GM19351 (cell line): ENCODE results near the gene UMAD1.

Experiments used
- ATAC-seq: cut with Tn5 transposase; IDR thresholded peaks from one replicate; pipeline ENCODE4 v1.9.1; 2021; ENCODE audit warnings: mild to moderate bottlenecking, moderate library complexity; ENCODE audit not compliant: unreplicated experiment

Gene UMAD1

DNA sequence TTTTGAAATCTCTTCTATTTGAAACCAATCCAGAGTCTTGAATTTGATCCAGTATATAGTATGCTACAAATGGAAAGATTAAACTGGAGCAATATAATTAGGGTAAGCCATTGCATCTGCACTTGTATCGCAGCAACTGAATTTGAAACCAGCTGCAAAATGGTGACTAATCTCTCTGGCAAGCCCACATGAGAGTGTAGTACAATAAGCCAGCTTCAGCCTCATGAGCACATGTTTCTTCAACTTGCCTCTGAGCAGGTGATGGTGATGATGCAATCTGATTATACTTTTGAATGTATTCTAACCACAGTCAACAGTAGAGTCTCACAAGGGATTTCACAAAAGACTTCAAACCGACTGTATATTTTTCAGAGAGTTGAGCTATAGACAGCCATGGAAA, 78.7 kb downstream of the UMAD1 start:
- ATAC-seq = peak; percentile 98

DNA sequence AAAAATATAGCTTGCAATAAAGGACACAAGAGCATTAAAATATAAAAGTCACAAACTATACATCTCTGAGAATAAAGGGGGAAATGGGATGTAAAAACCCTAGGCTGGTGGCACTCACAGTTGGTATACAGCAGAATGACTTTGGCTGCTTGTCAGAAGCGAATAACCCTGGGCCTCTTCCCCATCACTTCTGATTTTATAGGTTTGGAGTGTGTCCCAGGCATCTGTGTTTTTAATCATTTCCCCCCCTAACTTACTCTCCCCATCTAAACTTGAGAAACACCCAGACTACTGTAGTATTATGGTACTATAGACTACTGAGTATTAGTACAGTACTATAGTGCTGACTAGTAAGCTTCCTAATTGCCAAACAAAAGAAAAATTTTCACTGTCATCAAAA, 79.6 kb downstream of the UMAD1 start:
- no peak for ATAC-seq

DNA sequence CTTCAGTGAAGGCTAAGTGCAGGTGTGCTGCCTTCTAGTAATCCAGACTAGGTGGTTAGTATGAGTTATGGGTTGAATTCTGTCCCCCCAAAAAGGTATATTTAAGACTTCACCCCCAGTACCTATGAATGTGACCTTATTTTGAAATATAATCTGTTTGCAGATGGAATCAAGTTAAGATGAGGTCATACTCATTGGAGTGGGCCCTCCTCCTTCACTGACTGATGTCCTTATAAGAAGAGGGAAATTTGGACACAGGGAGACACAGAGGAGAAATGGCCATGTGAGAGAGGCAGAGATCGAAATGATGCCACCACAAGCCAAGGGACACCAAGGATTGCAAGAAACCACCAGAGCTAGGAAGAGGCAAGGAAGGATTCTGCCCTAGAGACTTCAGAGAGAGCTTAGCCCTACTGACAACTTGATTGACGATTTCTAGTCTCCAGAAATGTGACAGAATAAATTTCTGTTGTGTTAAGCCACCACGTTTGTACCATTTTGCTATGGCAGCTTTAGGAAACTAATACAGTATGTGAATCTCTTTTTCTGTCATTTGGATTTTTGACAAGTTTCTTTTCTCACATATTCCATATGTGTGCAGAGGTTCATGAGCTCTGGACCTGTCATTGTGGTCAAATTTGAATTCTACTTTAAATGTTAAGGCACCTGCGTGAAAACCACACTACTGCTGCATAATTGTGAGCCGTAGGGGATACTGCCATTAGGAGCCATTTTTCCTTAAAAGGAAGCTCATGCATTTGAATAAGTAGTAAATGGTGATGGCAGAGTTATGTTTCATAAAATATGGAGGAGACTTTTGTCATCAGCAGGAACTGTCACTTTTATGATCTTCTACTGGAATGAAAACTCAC, 80.4 kb downstream of the UMAD1 start:
- no peak for ATAC-seq

DNA sequence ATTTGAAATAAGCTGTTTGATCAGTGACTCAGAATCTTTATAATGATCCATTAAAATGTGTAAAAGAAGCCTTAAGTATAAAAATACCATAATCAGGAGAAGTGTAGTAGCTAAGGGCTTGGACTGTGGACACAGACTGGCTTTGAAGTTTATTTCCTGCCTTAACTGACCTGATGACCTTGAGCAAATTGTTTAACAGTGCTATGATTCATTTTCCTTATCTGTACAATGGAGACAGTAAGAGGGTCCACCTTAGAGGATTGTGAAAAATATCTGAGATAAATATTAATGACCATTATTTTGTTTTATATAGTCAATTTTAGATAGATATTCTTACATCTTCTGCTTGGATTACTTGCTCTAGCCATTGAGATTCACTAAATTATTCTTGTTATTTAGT, 91.2 kb downstream of the UMAD1 start:
- no peak for ATAC-seq

DNA sequence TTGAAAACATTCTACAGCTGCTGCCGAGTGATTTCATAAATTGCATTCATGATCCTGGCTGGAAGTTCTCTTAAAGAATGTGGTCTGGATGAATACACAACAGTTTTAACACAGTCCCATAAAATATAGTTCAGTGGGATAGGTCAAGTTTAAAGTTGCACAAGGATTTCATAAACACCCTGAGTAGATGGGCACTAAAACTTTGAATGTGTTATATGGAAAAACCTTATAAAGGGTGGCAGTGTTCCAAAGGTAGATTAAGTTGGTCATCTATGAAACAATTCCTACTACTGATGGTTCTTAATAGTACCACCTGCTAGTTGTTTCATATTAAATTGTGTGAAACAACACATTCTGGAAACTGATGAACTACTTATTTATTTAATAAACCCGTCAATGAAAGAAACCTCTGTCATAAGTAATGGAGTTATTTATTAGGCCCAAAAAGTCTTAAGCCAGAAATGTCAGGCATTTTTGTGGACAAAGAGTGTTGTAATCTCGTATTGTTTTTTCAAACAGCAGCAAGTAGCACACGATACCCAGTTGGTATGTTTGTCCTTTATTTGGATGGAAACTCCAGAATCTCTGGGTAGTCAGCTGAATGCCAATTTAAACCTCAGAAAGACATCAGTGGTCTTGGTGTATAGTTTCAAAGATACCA, 92.2 kb downstream of the UMAD1 start:
- no peak for ATAC-seq

DNA sequence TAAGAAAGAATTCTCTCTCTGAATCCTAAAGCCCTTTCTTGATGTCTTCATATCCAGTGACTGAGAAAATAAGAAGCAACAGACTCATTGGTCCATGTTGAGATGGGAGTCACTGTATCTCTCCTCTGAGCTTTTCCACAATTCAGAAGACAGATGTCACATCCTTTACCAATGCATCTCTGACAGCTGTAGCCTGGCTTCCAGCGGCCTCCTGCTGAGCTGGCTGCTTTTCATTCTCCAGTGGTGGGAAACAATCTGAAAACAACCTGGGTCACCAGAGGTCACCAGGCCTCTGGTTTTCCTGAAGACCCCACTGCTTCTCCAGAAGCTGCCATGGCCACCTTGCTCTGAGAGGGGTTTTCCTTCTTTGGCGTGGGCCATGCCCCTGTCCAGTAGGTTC, 96.1 kb downstream of the UMAD1 start:
- ATAC-seq = no peak

DNA sequence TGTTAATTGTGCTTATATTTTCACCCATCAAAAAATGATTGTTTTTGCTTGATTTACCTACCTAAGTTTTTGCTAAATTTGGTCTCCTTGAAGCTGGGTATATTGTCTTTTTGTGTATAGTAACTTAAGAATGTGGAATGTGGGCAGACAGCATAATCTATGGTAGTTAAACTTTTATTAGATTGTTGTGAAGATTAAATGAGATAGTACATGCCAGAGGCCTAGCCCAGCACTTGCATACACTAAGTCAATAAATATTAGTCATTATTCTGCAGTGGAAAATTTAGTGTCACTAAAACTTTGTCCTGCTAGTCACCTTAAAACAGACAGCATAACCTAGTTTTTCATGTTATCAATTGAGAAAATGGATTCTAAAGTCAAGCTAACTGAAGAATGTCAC, 97.1 kb downstream of the UMAD1 start:
- ATAC-seq = no peak

DNA sequence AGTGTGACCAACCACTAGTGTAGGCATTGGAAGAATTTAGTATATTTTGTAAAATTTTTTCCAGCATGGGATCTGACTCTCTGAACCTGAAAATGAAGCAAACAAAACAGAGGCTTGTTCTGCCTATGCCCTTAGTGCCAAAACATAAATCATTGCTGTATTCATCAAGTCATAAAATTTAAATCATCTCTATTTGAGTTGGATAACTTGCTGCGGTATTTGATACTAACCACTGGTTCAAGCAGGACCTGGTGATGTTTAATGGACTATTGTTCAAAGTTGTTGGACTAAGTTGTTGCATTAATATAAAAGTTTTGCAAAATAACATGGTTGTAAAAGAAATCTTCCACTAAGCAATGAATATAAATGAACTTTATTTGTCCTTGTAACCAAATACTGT, 97.6 kb downstream of the UMAD1 start:
- ATAC-seq = no peak

DNA sequence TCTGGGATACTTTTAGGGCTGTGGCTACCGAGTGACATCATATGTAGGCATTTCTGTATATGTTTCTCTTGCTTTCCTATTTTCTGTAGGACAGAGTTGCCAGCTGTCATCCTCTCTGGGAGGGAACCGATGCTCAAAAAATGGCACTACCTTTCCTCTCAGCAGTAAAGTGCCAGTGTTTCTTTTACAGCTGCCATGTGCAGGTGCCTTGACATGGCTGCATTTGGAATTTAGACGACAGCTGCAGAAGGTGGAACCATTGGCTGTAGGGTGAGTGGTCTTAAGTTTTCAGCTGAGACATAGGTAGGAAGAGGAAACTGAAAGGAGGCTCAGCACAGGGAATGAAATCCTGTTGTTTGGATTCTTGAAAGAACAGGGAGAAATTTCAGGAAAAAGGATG, 98.1 kb downstream of the UMAD1 start:
- ATAC-seq = no peak

DNA sequence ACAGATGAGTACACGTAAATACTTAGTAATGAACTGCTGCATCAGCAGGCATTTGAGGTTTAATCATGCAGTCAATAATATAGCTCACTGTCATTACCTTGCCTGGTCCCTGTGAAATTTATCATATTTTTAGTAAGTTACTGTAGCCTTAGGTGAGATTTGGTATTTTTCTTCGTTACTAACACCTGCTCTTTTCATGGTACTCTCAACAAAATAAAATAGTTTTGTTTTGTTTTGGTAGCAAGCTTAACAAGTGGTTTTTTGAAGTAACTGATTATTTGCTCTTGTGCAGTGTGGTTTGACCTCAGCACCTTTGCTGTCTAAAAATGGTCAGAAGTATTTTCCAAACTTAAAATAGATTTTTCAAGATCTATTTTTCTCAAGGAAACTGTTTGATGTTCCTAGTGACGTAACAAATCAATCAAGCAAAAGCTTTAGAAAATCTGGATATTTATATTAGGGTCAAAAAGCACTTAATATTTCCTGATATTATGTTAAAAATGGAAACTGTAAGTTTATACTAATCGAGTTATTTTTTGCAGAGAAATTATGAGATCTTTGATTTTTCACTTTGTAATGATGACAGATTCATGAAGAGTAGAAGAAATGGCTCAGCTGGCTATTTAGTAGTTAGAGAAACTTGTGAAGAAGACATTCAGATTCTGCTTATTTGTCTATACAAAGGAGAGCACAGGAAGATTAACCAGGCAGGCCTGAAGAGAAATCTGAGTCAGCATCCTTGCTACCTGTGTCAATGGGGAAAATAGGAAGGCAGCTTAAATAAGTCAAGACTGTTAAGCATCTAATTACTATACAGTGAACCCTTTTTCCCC, 98.9 kb downstream of the UMAD1 start:
- ATAC-seq = no peak

DNA sequence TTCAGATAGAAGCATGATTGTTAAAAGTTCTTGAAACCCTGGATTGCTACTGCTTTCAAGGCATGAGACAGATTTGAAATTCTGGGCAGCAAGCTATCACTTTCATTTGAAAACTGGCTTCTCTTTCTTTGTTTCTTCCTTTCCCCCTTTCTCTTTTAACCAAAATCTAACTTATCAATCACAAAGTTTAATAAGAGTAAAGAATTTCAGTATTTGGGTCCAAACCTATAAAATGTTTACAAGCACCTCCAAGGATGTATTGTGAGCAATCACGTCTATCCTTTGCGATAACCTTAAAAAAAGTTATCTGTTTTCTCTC, 99.4 kb downstream of the UMAD1 start:
- ATAC-seq = no peak

DNA sequence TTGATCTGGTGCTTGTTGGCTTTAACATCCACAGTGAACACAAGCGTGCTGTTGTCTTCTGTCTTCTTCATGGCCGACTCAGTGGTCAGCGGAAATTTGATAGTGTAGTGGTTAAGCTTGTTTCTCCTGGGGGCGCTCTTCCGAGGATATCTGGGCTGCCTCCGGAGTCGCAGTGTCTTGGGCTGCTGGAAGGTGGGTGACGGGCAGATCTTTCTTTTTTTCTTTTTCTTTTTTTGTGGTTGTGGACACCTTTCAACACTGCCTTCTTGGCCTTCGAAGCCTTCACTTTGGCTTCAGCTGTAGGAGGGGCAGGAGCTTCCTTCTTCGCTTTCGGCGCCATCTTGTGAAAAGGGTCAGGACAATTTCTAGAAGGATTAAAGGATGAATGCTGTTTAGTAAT, 101.7 kb downstream of the UMAD1 start:
- no peak for ATAC-seq

DNA sequence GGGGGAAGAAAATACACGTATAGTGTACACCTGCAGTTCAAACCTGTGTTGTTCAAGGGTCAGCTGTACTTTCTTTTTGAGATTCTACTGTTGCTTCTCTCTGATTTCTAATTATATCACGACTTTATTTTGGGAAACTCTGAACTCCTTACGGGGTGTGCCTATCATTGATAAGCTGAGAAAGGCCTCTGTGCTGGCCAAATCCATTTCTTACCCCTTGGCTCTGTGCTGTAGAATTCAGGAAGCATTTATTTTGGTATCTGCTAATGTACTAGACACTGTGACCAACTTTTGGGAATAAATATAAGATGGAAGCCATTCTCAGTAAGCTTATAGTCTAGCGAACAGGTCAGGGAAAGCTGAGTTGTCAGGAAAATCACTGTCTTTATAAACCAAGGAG, 104.7 kb downstream of the UMAD1 start:
- ATAC-seq = no peak

DNA sequence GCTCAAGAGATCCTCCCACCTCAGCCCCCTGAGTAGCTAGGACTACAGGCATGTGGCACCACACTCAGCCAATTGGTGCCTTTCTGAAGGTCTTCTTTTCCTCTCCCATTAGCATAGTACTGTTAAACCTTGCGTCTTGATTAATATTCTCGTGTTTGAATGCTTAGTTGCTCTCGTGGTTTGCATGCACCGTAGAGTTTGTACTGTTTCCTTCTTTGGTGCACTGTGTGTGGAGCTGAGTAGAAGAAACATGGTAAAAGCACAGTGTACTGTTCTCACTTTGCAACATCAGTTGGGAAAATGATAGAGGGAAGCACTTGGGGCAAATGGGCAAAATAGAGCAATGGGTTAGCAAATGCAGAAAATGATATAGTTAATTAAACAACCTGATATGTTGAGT, 105.4 kb downstream of the UMAD1 start:
- ATAC-seq = no peak

DNA sequence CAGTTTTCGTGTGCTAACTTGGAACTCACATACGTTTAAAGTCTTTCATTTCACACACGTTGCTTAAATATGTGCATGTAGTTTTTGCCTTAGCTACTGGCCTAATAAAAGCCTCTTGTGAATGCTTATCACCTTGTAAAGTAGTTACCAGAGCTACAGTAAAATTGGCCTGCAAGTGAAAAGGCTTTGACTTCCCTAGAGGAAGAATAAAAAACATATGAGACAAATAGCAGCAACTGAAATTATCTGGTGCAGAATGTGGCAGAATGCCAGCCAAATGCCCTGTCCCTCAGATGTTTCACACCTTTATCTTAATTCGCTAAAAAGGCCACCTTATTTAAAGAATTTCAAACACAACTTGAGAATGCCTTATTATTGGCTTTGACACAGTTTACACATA, 105.9 kb downstream of the UMAD1 start:
- ATAC-seq = no peak

DNA sequence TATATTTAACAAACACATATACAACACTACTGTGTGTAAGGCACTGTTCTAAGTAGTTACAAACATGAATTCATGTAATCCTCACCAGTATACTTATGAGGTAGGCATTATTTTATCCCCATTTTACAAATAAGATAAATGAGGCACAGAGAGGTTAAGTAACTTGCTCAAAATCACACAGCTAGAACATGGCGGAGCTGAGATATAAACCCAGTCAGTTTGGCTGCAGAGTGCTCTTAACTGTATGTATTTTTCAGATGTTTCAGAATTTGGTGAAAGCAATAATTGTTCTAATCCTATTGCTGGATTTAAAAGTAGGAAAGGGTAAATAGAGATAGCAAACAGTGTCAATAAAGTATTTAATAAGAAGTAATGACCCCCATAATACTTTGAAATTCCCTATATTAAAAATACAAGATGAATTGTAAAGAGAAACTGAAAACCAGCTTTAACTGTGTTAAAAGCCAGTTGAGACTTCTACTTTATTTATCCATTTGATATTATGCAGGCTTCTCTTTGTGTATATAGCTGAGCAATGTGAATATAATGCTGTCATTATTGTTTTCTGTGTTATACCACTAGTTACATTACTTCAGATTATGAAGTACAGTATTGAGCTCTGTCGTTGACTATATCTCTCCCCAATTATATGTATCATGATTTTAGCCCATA, 110.2 kb downstream of the UMAD1 start:
- ATAC-seq = no peak

DNA sequence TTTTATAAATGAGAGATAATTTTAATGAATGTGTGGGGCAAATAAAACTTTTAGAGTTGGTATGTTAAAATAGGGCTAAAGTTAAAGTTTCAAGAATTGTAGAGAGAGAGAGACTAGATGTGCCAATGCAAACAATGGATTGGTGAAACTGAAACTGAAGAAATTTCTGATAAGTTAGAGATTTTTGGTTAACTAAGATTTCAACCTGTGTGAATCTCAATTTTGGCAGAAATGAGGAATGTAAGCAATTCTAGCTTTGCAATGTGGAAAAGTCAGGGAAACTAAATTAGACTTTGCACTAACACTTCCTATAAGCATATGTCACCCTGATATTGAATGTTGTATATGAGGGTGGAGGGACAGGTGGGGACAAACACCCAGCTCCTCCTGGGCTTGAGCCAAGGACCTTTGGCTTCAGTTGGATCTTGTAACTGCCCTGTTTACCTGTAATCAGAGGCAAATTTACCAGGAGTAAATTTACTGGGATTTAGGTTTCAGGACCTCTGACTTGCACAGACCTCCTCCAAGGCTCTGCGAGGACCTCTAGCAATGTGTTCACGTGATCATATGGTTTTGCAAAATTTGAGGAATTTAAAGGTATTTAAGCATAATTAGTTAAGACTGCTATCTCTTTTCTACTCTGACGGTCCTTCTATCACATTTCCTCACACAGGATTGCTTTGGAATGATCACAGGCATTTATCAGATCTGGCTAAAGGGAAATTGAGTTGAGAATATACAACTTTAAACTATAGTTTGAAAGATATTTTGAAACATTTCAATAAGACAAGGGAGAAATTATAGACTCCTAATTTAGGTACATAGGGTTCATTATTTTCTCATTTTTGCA, 110.9 kb downstream of the UMAD1 start:
- ATAC-seq = no peak

DNA sequence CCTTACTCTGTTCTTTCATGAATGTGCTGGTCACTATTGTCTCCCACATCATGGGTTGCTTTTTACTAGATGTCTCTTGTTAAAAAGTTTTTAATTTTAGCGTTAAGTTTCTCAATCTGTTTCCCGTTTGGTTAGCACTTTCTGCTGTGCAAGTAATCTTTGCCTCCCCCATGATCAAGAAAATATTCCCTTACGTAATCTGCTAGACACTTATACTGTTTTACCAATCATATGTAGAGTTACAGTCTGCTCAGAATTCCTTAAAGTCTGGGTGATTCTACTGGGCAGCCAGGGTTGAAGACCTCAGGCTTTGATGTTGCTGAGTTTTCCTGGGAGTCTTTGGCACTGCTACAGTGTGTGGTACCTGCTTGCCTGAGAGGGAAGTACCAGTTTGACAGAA, 116.0 kb downstream of the UMAD1 start:
- ATAC-seq = no peak

DNA sequence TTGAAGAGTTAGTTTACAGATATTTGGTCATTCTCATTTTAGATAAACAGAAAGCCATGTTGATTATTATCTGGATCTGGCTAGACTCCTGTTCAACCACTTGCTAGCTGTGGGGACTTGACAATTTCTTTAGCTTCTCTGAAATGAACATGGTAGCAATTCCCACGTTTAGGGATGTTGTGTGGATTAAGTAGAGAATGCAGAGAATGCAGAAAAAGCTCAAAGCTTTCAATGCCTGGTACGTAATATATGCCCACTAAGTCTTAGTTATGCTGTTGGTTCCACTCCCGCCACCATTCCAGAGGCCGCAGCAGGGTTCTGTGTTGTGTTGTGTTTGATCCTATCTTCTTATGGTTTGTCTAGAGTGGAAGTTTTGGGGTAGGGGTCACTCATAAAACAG, 117.0 kb downstream of the UMAD1 start:
- ATAC-seq = no peak

DNA sequence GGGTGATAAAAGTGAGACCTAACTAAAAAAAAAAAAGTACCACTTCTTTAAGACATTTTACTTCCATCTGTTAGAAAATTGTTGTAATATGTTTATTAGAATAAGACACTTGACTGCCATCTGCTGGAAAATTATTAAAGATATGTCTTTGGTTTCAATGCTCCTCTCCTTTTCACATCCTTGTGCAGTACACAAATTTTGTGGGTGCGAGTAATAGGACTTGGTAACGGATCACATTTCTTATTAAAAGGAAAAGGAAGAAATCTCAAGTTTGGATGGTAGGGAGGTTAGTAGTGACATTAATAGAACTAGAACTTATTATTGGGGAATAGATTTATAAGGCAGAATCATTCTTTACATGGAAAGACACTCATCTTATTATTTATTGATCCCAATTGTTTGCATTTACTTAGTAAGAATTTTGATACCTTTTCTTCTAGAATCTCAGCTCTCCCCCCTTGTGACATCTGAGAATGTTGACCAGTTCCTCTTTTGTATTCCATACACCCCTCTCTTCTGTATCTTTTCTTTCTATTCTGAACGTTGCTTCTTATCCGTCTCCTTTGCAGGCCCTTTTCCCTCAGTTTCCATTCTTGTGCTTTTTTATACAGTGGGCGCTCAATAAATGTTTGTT, 120.9 kb downstream of the UMAD1 start:
- ATAC-seq = peak; percentile 42
